ENCODE results near the gene NEURL4. TPM values are rescaled to one million over a fixed set of nuclear protein-coding genes. Genes with fewer than 3 reads are reported as not detected.

NEURL4 gene
- total RNA-seq, 2 experiments from 2014 or later: 22.5 to 29.1 TPM

DNA sequence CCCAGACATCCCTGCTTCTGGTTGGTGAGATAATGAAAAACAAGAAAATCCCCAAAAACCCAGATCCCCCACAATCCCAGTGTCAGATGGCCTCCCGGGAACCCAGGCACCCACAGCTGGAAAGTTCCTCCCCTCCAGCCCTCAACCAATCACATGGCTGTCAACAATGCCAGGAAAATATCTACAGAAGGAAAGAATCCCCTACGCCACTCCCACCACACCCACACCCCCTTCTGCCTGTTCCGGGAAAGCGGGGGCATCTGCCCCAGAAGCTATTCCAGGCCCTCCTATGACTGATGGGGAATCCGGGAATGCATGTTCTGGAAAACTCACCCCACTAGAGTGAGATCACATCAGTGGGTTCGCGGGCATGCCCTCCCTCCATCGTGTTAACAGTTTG, 27.6 kb upstream of the NEURL4 start:
- Mint-ChIP-seq H3K27ac (no peak overlapping the region), H3K36me3 (ENCODE audit: low read depth) (peaks cover 5% of the 10 kb centered on the region), H3K4me1 (peaks cover 25% of the 10 kb centered on the region), H3K27me3 (no peaks in the 10 kb centered on the region), H3K9me3 (ENCODE audit: low read depth) (no peaks in the 10 kb centered on the region), H3K4me3 (no peak overlapping the region)
- POLR2A ChIA-PET: interaction anchor here (0.6 kb wide), 1 partner anchor 204 kb away, joined by 3 read pairs; no protein-coding TSS in a partner anchor
- ATAC-seq: no peak
- CTCF ChIA-PET: interaction anchor here (0.6 to 4.0 kb wide), 18 partner anchors 9 to 332 kb away, joined by 3 to 27 read pairs (median 5); partner anchors contain the start of genes ACAP1, NEURL4, PLSCR3 and SOX15
- DNase-seq: no peak
- intact Hi-C loops (cut with DNase I, micrococcal nuclease): loop anchor here (1.0 to 2.0 kb wide), 4 partner anchors 38 to 233 kb away; partner anchors contain the start of genes PLSCR3 (in 2 of the 2) and SENP3 (in 1 of the 2)

DNA sequence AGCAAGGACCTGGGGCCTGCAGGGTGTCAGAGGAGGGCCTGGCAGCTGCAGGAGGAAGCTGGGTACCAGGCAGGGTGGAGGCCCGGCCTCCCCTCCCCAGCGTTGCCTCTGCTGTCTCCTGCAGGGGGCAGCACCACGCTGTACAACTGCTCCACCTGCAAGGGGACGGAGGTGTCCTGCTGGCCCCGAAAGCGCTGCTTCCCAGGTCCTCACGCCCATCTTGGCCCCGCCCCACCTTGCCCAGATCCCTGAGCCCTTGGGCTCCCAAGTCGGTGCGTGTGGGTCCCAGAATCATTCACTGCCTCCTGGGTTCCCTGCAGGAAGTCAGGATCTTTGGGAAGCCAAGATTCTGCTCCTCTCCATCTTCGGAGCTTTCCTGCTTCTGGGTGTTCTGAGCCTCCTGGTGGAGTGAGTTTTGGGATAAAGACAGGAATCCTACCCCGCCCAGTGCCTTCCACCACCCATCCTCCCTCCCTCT, 27.0 kb upstream of the NEURL4 start:
- intact Hi-C loops (cut with DNase I, micrococcal nuclease): loop anchor here (1.0 to 2.0 kb wide), 4 partner anchors 39 to 233 kb away; partner anchors contain the start of genes PLSCR3 (in 2 of the 2) and SENP3 (in 1 of the 2)

GRCh38 chr17:7355573-7355972, 26.4 kb upstream of the NEURL4 start:
- H3K36me3 Mint-ChIP-seq (ENCODE audit: low read depth): peaks cover 13% of the 10 kb centered on the region
- H3K27ac Mint-ChIP-seq: no peak overlapping the region
- intact Hi-C loops (cut with DNase I, micrococcal nuclease): loop anchor here in 1 of 2 experiments (2.0 kb wide), 1 partner anchor 205 kb away; the partner anchor contains the start of gene SENP3
- ChIA-PET POLR2A (interaction anchor here (0.7 kb wide), 1 partner anchor 130 kb away, joined by 3 read pairs; no protein-coding TSS in a partner anchor), CTCF (interaction anchor here (0.6 to 4.0 kb wide), 32 partner anchors 10 to 355 kb away, joined by 3 to 27 read pairs (median 4); partner anchors contain the start of genes ACAP1, MPDU1, NEURL4 and PLSCR3)
- ATAC-seq (no peak), DNase-seq (no peak)
- no peak overlapping the region for H3K4me3 Mint-ChIP-seq
- no peaks in the 10 kb centered on the region for H3K9me3 Mint-ChIP-seq (ENCODE audit: low read depth)
- H3K27me3 Mint-ChIP-seq: no peaks in the 10 kb centered on the region
- H3K4me1 Mint-ChIP-seq: peaks cover 32% of the 10 kb centered on the region

More for the DNA sequence above, 27.0 kb upstream of the NEURL4 start:
- H3K4me1 Mint-ChIP-seq: peaks cover 27% of the 10 kb centered on the region
- no peak overlapping the region for H3K27ac Mint-ChIP-seq
- DNase-seq (peak; percentile 93), ATAC-seq (peak; percentile 69)
- no peaks in the 10 kb centered on the region for H3K27me3 Mint-ChIP-seq
- peaks cover 8% of the 10 kb centered on the region for H3K36me3 Mint-ChIP-seq (ENCODE audit: low read depth)
- ChIA-PET POLR2A (interaction anchor here (0.7 kb wide), 1 partner anchor 129 kb away, joined by 3 read pairs; no protein-coding TSS in a partner anchor), CTCF (interaction anchor here (0.6 to 4.0 kb wide), 35 partner anchors 11 to 355 kb away, joined by 3 to 27 read pairs (median 3); partner anchors contain the start of genes ACAP1, MPDU1, NEURL4 and PLSCR3)
- no peak overlapping the region for H3K4me3 Mint-ChIP-seq
- H3K9me3 Mint-ChIP-seq (ENCODE audit: low read depth): no peaks in the 10 kb centered on the region

GRCh38 chr17:7355053-7355452, 25.9 kb upstream of the NEURL4 start, which contains the start of gene TMEM95:
TSS of gene TMEM95 (plus strand) at chr17:7355156. CDS start at chr17:7355205, 49 bp downstream.
- peak within 1 kb of the TSS; percentile 2 for H3K27ac Mint-ChIP-seq
- ATAC-seq (no peak), DNase-seq (no peak)
- peaks cover 16% of the 10 kb centered on the region for H3K36me3 Mint-ChIP-seq (ENCODE audit: low read depth)
- no peaks in the 10 kb centered on the region for H3K9me3 Mint-ChIP-seq (ENCODE audit: low read depth)
- no peak within 1 kb of the TSS for H3K4me3 Mint-ChIP-seq
- ChIA-PET POLR2A (interaction anchor here (1.0 kb wide), 1 partner anchor 332 kb away, joined by 4 read pairs; the partner anchor contains the start of gene TP53), CTCF (interaction anchor here (0.6 to 4.0 kb wide), 20 partner anchors 10 to 317 kb away, joined by 3 to 27 read pairs (median 5); partner anchors contain the start of genes ACAP1, NEURL4, SENP3 and SOX15)
- H3K4me1 Mint-ChIP-seq: peaks cover 35% of the 10 kb centered on the region
- H3K27me3 Mint-ChIP-seq: no peaks in the 10 kb centered on the region
- intact Hi-C loops (cut with DNase I, micrococcal nuclease): loop anchor here in 1 of 2 experiments (2.0 kb wide), 1 partner anchor 206 kb away; the partner anchor contains the start of gene SENP3

DNA sequence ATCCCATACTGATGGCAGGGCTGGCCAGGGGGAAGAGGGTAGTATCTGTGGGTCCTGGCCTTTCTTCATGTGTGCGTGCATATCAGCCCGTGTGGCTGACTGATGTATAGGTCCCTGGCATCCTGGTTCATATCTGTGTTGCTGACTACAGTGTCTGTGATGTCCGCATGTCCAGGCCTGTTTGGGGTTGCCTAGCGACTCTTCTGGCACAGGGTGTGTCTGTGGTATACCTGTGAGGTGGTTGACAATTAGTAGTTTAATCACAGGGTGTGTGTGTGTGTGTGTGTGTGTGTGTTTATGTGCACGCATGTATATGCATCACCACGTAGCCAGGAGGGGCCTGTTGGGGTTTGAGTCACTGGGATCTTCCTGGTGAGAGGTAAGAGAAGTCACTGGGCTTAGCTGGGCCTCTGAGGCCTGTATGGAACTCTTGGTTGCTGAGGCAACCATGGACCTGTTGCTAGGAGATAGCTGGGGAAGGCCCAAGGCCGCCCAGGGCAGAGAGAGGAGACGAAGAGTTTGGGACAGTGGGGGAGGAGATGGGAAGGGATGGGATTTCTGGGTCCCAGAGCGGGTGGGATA, 25.2 kb upstream of the NEURL4 start:
- peak; percentile 51 for ATAC-seq
- peak; percentile 77 for DNase-seq
- peaks cover 42% of the 10 kb centered on the region for H3K4me1 Mint-ChIP-seq
- H3K4me3 Mint-ChIP-seq: no peak overlapping the region
- ChIA-PET CTCF (interaction anchor here (0.6 to 4.0 kb wide), 13 partner anchors 13 to 319 kb away, joined by 3 to 27 read pairs (median 3); partner anchors contain the start of genes ACAP1, NEURL4, SENP3 and TMEM102), POLR2A (interaction anchor here (1.0 kb wide), 1 partner anchor 333 kb away, joined by 4 read pairs; the partner anchor contains the start of gene TP53)
- H3K9me3 Mint-ChIP-seq (ENCODE audit: low read depth): no peaks in the 10 kb centered on the region
- peaks cover 22% of the 10 kb centered on the region for H3K36me3 Mint-ChIP-seq (ENCODE audit: low read depth)
- intact Hi-C loops (cut with DNase I, micrococcal nuclease): loop anchor here (2.0 to 5.0 kb wide), 2 partner anchors 206 to 488 kb away; partner anchors contain the start of gene SENP3 (in 1 of the 2)
- peak overlapping the region; percentile 2 for H3K27ac Mint-ChIP-seq
- no peaks in the 10 kb centered on the region for H3K27me3 Mint-ChIP-seq

GRCh38 chr17:7352910-7353635, 23.9 kb upstream of the NEURL4 start:
- Mint-ChIP-seq H3K4me1 (peaks cover 52% of the 10 kb centered on the region), H3K36me3 (ENCODE audit: low read depth) (peaks cover 30% of the 10 kb centered on the region), H3K9me3 (ENCODE audit: low read depth) (no peaks in the 10 kb centered on the region), H3K27me3 (no peaks in the 10 kb centered on the region), H3K27ac (peak overlapping the region; percentile 84), H3K4me3 (peak overlapping the region; percentile 79)
- DNase-seq (no peak), ATAC-seq (no peak)
- intact Hi-C loops (cut with DNase I, micrococcal nuclease): loop anchor here (2.0 to 5.0 kb wide), 2 partner anchors 84 to 489 kb away; no protein-coding TSS in a partner anchor
- ChIA-PET CTCF (interaction anchor here (0.8 to 4.0 kb wide), 6 partner anchors 12 to 320 kb away, joined by 3 to 23 read pairs (median 3); partner anchors contain the start of gene NEURL4), POLR2A (interaction anchor here (0.7 to 0.8 kb wide), 2 partner anchors 22 to 87 kb away, joined by 3 read pairs; no protein-coding TSS in a partner anchor)

DNA sequence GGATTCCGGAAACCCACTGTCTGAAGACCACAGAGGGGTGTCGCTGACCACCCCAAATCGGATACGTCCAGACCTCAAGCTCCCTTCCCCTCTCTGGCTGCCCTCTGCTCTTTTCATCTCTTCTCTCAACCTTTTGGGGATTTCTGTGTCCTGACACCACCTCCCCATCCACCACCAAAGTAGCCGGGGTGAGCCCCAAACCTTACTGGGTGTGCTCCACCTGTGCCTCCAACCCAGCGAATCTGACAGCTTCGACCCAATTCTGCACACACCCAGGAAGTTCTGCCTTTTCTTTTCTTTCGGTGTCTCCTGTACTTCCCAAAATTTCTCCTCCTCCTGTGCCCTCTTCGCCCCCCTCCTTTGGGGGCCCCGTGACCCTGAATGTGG, 23.4 kb upstream of the NEURL4 start:
- ChIA-PET POLR2A (no interaction called here), CTCF (interaction anchor here (1.0 kb wide), 1 partner anchor 237 kb away, joined by 3 read pairs; no protein-coding TSS in a partner anchor)

GRCh38 chr17:7351665-7352502, 22.7 kb upstream of the NEURL4 start, which contains the start of gene KCTD11:
TSS of gene KCTD11 (plus strand) at chr17:7352162.
- ChIA-PET CTCF (interaction anchor here (0.6 to 3.8 kb wide), 3 partner anchors 15 to 232 kb away, joined by 3 to 18 read pairs (median 3); partner anchors contain the start of genes ACAP1, MPDU1 and TMEM256), POLR2A (no interaction called here)
- H3K27me3 Mint-ChIP-seq: no peaks in the 10 kb centered on the region
- ATAC-seq (peak; percentile 58), DNase-seq (peak; percentile 90)
- intact Hi-C loops (cut with DNase I, micrococcal nuclease): loop anchor here (1.0 to 5.0 kb wide), 8 partner anchors 15 to 490 kb away; partner anchors contain the start of genes ACAP1 (in 1 of the 2), GPS2 (in 1 of the 2), NEURL4 (in 1 of the 2) and PLSCR3 (in 1 of the 2)
- H3K9me3 Mint-ChIP-seq (ENCODE audit: low read depth): no peaks in the 10 kb centered on the region
- peak within 1 kb of the TSS; percentile 84 for H3K27ac Mint-ChIP-seq
- peaks cover 35% of the 10 kb centered on the region for H3K36me3 Mint-ChIP-seq (ENCODE audit: low read depth)
- H3K4me1 Mint-ChIP-seq: peaks cover 55% of the 10 kb centered on the region
- H3K4me3 Mint-ChIP-seq: peak within 1 kb of the TSS; percentile 79

More for the DNA sequence above, 23.4 kb upstream of the NEURL4 start:
- H3K27me3 Mint-ChIP-seq: no peaks in the 10 kb centered on the region
- DNase-seq (peak; percentile 36), ATAC-seq (no peak)
- H3K4me3 Mint-ChIP-seq: peak overlapping the region; percentile 79
- peaks cover 30% of the 10 kb centered on the region for H3K36me3 Mint-ChIP-seq (ENCODE audit: low read depth)
- intact Hi-C loops (cut with DNase I, micrococcal nuclease): loop anchor here (2.0 to 5.0 kb wide), 2 partner anchors 84 to 490 kb away; no protein-coding TSS in a partner anchor
- no peaks in the 10 kb centered on the region for H3K9me3 Mint-ChIP-seq (ENCODE audit: low read depth)
- peaks cover 53% of the 10 kb centered on the region for H3K4me1 Mint-ChIP-seq
- peak overlapping the region; percentile 84 for H3K27ac Mint-ChIP-seq

- ChIA-PET CTCF (interaction anchor here (0.5 to 3.8 kb wide), 10 partner anchors 8 to 171 kb away, joined by 3 to 18 read pairs (median 3); partner anchors contain the start of gene ACAP1), POLR2A (interaction anchor here (1.6 kb wide), 1 partner anchor 19 kb away, joined by 4 read pairs; no protein-coding TSS in a partner anchor)
- peaks cover 39% of the 10 kb centered on the region for H3K4me1 Mint-ChIP-seq
- DNase-seq (no peak), ATAC-seq (no peak)
- no peaks in the 10 kb centered on the region for H3K9me3 Mint-ChIP-seq (ENCODE audit: low read depth)
- H3K27ac Mint-ChIP-seq: no peak overlapping the region
- intact Hi-C loops (cut with DNase I, micrococcal nuclease): no loop called here
- H3K4me3 Mint-ChIP-seq: no peak overlapping the region
- no peaks in the 10 kb centered on the region for H3K27me3 Mint-ChIP-seq
- peaks cover 51% of the 10 kb centered on the region for H3K36me3 Mint-ChIP-seq (ENCODE audit: low read depth)
Observed at GRCh38 chr17:7348478-7349242, 19.5 kb upstream of the NEURL4 start.
